ENCODE data around the gene ADGRE3. TPM values are rescaled to one million over a fixed set of nuclear protein-coding genes. Genes with fewer than 3 reads are reported as not detected.

The ADGRE3 gene
- total and polyA plus RNA-seq, 2 of the 4 experiments (the other 2 are of a cell fraction) = not detected

GRCh38 chr19:14695471-14695870 is 20.8 kb upstream of the ADGRE3 start:
- H2AFZ ChIP-seq (replicated peaks; ENCODE audit: low read length, poor library complexity) = no peak overlapping the region
- in situ Hi-C loops (cut with MboI; ENCODE audit: low sequenced_read_pairs) = no loop called here
- no peak overlapping the region for H3K4ac ChIP-seq (ENCODE audit: low read depth, low read length)
- no peak overlapping the region for H4K5ac ChIP-seq (ENCODE audit: low read depth, low read length)
- POLR2A ChIA-PET (ENCODE audit: unreplicated experiment) = no interaction called here
- H2BK5ac ChIP-seq (ENCODE audit: low read depth, low read length, poor library complexity, severe bottlenecking) = no peak overlapping the region
- BruUV-seq (replicated peaks) = no TSS peak
- DNase-seq = no peak
- peaks cover 41% of the 10 kb centered on the region for H3K36me3 ChIP-seq (ENCODE audit: control insufficient read depth, insufficient read depth, low read length)
- CTCF ChIA-PET = no interaction called here
- H4K20me1 ChIP-seq (ENCODE audit: insufficient read depth, low read length) = no peaks in the 10 kb centered on the region
- H3K4me2 ChIP-seq (ENCODE audit: low read depth, low read length) = no peak overlapping the region
- no peak overlapping the region for H4K8ac ChIP-seq (ENCODE audit: low read depth in 2 of 2, low read length in 2 of 2)
- H3K9ac ChIP-seq (ENCODE audit: low read depth, low read length) = no peak overlapping the region
- no peak overlapping the region for H3K27ac ChIP-seq (ENCODE audit: insufficient read depth, low read length)
- intact Hi-C loops (cut with micrococcal nuclease) = no loop called here
- H4K91ac ChIP-seq (ENCODE audit: insufficient read depth, low read depth, low read length) = no peak overlapping the region
- no peak overlapping the region for H2BK20ac ChIP-seq (ENCODE audit: low read depth, low read length)
- no peak overlapping the region for H3K18ac ChIP-seq (ENCODE audit: low read depth, low read length)
- H2BK120ac ChIP-seq (ENCODE audit: low read depth, low read length) = no peak overlapping the region
- no CpG with 5 or more reads among the region's 5 CpGs for WGBS, 2 experiments (ENCODE audit: extremely low coverage in 2 of 2, insufficient read length in 1 of 2)
- peaks cover 4% of the 10 kb centered on the region; the same call in 1 of the 2 replicates for H3K9me1 ChIP-seq (ENCODE audit: insufficient read depth, low read length)
- no peak overlapping the region for H3K14ac ChIP-seq (replicated peaks; ENCODE audit: low read depth, low read length)
- no peak overlapping the region for H3K4me3 ChIP-seq (ENCODE audit: insufficient read depth, low read depth, low read length)
- no peak overlapping the region for H2AK5ac ChIP-seq (ENCODE audit: low read depth, low read length)
- H2BK15ac ChIP-seq (ENCODE audit: low read depth, low read length) = no peak overlapping the region
- no peaks in the 10 kb centered on the region for H3K4me1 ChIP-seq (ENCODE audit: control insufficient read depth, insufficient read depth, low read length)
- no peak overlapping the region for H2AK9ac ChIP-seq (replicated peaks; ENCODE audit: low read depth, low read length, poor library complexity)
- dilution Hi-C loops (cut with HindIII; ENCODE audit: low sequenced_read_pairs, unreplicated experiment) = no loop called here
- no peak overlapping the region for H3K23ac ChIP-seq (ENCODE audit: low read depth, low read length)
- H3K9me3 ChIP-seq (ENCODE audit: control insufficient read depth, insufficient read depth, low read length) = no peaks in the 10 kb centered on the region
- ATAC-seq (ENCODE audit: low read depth) = no peak
- no peaks in the 10 kb centered on the region for H3K27me3 ChIP-seq (ENCODE audit: control insufficient read depth, insufficient read depth, low read length)
- no peak for TF ChIP-seq NFE2L2 (IDR thresholded peaks at IDR 0.05; ENCODE audit: low read depth, low read length)
- TF ChIP-seq MAZ (IDR thresholded peaks at IDR 0.05; ENCODE audit: borderline replicate concordance, low read depth, low read length) = no peak
- no peak for TF ChIP-seq ELK1 (IDR thresholded peaks at IDR 0.05; ENCODE audit: borderline replicate concordance, low read depth, low read length)
- TF ChIP-seq USF2 (IDR thresholded peaks at IDR 0.05; ENCODE audit: low read depth, low read length) = no peak
- TF ChIP-seq RFX5 (IDR thresholded peaks at IDR 0.05; ENCODE audit: low read depth, low read length) = no peak
- TF ChIP-seq MXI1 (IDR thresholded peaks at IDR 0.05; ENCODE audit: borderline replicate concordance, low read depth, low read length) = no peak
- no peak for TF ChIP-seq SMC3 (IDR thresholded peaks at IDR 0.05; ENCODE audit: low read depth, low read length)
- no peak for TF ChIP-seq RAD21 (IDR thresholded peaks at IDR 0.05; ENCODE audit: low read length)
- no peak for TF ChIP-seq RCOR1 (IDR thresholded peaks at IDR 0.05; ENCODE audit: insufficient replicate concordance, low read length)
- TF ChIP-seq CHD1 (IDR thresholded peaks at IDR 0.05; ENCODE audit: low read depth, low read length) = no peak
- TF ChIP-seq POLR2A (IDR thresholded peaks at IDR 0.05; ENCODE audit: low read depth, low read length) = no peak
- no peak for TF ChIP-seq FOS (IDR thresholded peaks at IDR 0.05; ENCODE audit: low read depth, low read length)
- TF ChIP-seq CEBPB (IDR thresholded peaks at IDR 0.05; ENCODE audit: low read depth, low read length) = no peak
- TF ChIP-seq MAFK (IDR thresholded peaks at IDR 0.05; ENCODE audit: low read depth, low read length) = no peak
- H3K79me1 ChIP-seq (ENCODE audit: low read depth in 1 of 2, low read length in 2 of 2) = peaks cover 11 to 14% of the 10 kb centered on the region in 2 experiments; a peak in 2 of 4 replicates
- H3K56ac ChIP-seq (ENCODE audit: extremely low read depth, insufficient read depth, low read length) = no peak overlapping the region
